GM12873 (cell line): ENCODE data around the gene NGRN.

Source experiments
- TF ChIP-seq, protein P1 (sequence below): IDR thresholded peaks from 2 replicates; pipeline ENCODE4 v1.5.1; 2012; ENCODE audit warnings: low read depth, mild to moderate bottlenecking, moderate library complexity, low read length, control low read depth; ENCODE audit not compliant: insufficient read depth; ENCODE audit errors: missing control alignments

NGRN gene

GRCh38 chr15:90241343-90242192 is 23.9 kb upstream of the NGRN start:
- TF ChIP-seq, protein P1, sequence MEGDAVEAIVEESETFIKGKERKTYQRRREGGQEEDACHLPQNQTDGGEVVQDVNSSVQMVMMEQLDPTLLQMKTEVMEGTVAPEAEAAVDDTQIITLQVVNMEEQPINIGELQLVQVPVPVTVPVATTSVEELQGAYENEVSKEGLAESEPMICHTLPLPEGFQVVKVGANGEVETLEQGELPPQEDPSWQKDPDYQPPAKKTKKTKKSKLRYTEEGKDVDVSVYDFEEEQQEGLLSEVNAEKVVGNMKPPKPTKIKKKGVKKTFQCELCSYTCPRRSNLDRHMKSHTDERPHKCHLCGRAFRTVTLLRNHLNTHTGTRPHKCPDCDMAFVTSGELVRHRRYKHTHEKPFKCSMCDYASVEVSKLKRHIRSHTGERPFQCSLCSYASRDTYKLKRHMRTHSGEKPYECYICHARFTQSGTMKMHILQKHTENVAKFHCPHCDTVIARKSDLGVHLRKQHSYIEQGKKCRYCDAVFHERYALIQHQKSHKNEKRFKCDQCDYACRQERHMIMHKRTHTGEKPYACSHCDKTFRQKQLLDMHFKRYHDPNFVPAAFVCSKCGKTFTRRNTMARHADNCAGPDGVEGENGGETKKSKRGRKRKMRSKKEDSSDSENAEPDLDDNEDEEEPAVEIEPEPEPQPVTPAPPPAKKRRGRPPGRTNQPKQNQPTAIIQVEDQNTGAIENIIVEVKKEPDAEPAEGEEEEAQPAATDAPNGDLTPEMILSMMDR: no peak

DNA sequence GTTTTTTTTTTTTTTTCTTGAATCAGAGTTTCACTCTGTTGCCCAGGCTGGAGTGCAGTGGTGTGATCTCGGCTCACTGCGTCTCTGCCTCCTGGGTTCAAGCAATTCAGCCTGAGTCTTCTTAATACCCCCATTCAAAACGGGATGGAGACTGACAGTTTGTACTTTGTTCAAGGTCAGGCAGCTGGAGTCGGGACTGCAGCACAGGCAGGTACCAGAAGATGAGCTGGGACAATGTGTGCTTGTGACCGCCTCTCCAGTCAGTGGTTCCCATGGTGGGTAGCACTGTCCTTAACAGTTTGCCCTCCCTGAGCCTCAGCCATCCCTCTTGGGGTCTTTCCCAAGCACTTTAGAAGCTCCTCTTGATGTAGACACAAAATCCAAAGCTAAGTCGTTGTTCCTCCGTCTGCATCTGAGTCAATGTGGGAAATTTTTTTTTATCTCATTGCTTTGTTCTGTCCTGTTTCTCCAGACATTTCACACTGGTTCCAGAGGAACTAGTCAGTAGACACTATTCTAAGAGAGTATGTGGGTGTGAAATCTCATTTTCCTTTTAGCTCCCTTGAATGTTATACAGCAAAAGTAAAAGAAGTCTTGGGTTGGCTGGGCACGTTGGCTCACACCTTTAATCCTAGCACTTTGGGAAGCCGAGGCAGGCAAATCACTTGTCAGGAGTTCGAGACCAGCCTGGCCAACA is 21.4 kb upstream of the NGRN start:
- TF ChIP-seq, protein P1: no peak

- TF ChIP-seq, protein P1: no peak
Measured at GRCh38 chr15:90248789-90249202, 16.7 kb upstream of the NGRN start.

DNA sequence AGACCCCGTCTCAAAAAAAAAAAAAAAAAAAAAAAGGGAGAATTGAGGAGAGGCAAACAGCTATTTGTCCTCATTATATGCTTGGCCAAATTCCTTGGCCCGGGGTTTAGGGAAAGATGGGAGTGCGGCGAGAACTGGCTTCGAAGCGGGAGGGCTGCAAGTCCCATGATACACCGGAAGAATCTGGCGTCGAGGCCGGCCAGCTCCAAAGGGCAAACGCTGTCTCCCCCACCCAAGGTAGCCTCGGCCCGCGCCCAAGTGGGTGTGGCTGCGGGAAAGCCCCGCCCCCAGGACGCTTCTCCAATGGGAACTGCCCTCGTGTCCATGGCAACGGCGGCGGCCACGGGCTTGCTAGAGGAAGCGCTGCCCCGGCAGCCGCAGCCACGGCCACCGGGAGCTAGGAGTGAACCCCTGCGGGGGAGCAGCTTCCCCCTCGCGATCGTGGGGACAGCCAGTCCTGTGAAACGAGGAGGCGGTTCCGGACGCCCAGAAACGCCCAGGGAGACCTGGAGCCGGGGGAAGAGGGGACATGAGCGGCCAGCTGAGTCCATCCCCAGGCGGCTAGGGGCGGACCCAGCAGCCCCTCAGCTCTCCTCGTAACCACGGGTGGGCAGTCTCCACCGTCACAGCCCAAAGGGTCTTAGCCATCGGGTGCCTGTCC is 16.1 kb upstream of the NGRN start, which contains the start of gene TTLL13:
Gene TTLL13 (plus strand): TSS at position 354 of the 661 bp plus-strand sequence. CDS start 1,075 bp downstream, outside the sequence.
- TF ChIP-seq, protein P1: no peak

- TF ChIP-seq, protein P1: no peak
Measured at GRCh38 chr15:90257776-90258175, 7.7 kb upstream of the NGRN start.

- TF ChIP-seq, protein P1: no peak
Measured at GRCh38 chr15:90259524-90259923, 5.9 kb upstream of the NGRN start.

- TF ChIP-seq, protein P1: no peak
Measured at GRCh38 chr15:90261811-90262210, 3.7 kb upstream of the NGRN start.
